HG03460 (cell line): Measurements from ENCODE around the gene SURF6.
"Not testable (repeated sequence)": the region's sequence is repeated elsewhere in the genome, so short reads cannot be mapped to it uniquely, and the experiment has no call there.

Experiments
- ATAC-seq: cut with Tn5 transposase; IDR thresholded peaks from one replicate; pipeline ENCODE4 v1.9.1; 2021; ENCODE audit not compliant: unreplicated experiment

SURF6 gene

GRCh38 chr9:133301253-133302230 lies 34.4 kb downstream of the SURF6 start:
- no peak for ATAC-seq

GRCh38 chr9:133299996-133300395 lies 36.0 kb downstream of the SURF6 start:
- ATAC-seq: not testable (repeated sequence)

- no peak for ATAC-seq
These were observed 41.7 kb downstream of the SURF6 start for GRCh38 chr9:133294257-133294656.

GRCh38 chr9:133290751-133291302 lies 45.2 kb downstream of the SURF6 start:
- ATAC-seq: no peak

GRCh38 chr9:133286523-133286922 lies 49.5 kb downstream of the SURF6 start:
- no peak for ATAC-seq

- no peak for ATAC-seq
These were observed 50.7 kb downstream of the SURF6 start for GRCh38 chr9:133285252-133285775.

- ATAC-seq: no peak
These were observed 51.6 kb downstream of the SURF6 start for GRCh38 chr9:133284362-133284761.

- not testable (repeated sequence) for ATAC-seq
These were observed 52.5 kb downstream of the SURF6 start for GRCh38 chr9:133283255-133284032.

- no peak for ATAC-seq
These were observed 53.3 kb downstream of the SURF6 start for GRCh38 chr9:133282464-133283238.

GRCh38 chr9:133280392-133280791 lies 55.6 kb downstream of the SURF6 start:
- no peak for ATAC-seq
